IMR-90 (cell line): Measurements from ENCODE around the gene F2. TPM values are rescaled to one million over a fixed set of nuclear protein-coding genes. Genes with fewer than 3 reads are reported as not detected.

Source experiments
- ATAC-seq: fragments of 200-7000 bp; cut with Tn5 transposase; 2 replicates; pipeline ENCODE4 v1.9.1; 2020; ENCODE audit warnings: low read depth, mild to moderate bottlenecking, moderate library complexity
- BruUV-seq: library from RNA; stranded (reverse); fragments of 400-500 nt; replicated peaks from 2 replicates; lab custom pipeline; 2021; lab: Mats Ljungman, UMichigan
- CTCF ChIA-PET: fragments of 300-600 bp; formaldehyde crosslinking; extraction: SDS; loops from one replicate; lab custom pipeline; 2021; ENCODE audit warnings: antibody characterized with exemption; lab: Yijun Ruan, JAX
- POLR2A ChIA-PET: fragments of 300-600 bp; sonication (Branson Sonifier 250); formaldehyde crosslinking; loops from one replicate; lab custom pipeline; 2022; ENCODE audit warnings: antibody characterized with exemption; ENCODE audit not compliant: unreplicated experiment; lab: Charles Lee
- DNase-seq: peaks from one replicate; pipeline ENCODE4 v3.0.0; 2013
- H2AFZ ChIP-seq: replicated peaks from 2 replicates; pipeline ENCODE3; 2013; ENCODE audit warnings: low read length, mild to moderate bottlenecking; ENCODE audit not compliant: poor library complexity
- H2AK5ac ChIP-seq: 2 replicates; pipeline ENCODE4 v1.6.1; 2013; ENCODE audit warnings: low read depth, low read length, inconsistent platforms
- H2AK9ac ChIP-seq: replicated peaks from 2 replicates; pipeline ENCODE3; 2013; ENCODE audit warnings: mild to moderate bottlenecking, low read depth, low read length, moderate library complexity; ENCODE audit not compliant: poor library complexity
- H2BK120ac ChIP-seq: 2 replicates; pipeline ENCODE4 v1.6.1; 2013; ENCODE audit warnings: low read depth, low read length, inconsistent platforms
- H2BK15ac ChIP-seq: 3 replicates; pipeline ENCODE4 v1.6.1; 2013; ENCODE audit warnings: low read depth, low read length, inconsistent platforms
- H2BK20ac ChIP-seq: 2 replicates; pipeline ENCODE4 v1.6.1; 2013; ENCODE audit warnings: low read depth, mild to moderate bottlenecking, inconsistent platforms, low read length, moderate library complexity
- H2BK5ac ChIP-seq: 2 replicates; pipeline ENCODE4 v1.6.1; 2013; ENCODE audit warnings: mild to moderate bottlenecking, low read depth, low read length, inconsistent platforms; ENCODE audit not compliant: poor library complexity, severe bottlenecking
- H3K14ac ChIP-seq: replicated peaks from 2 replicates; pipeline ENCODE4 v1.6.1; 2013; ENCODE audit warnings: low read depth, low read length, inconsistent platforms
- H3K18ac ChIP-seq: 2 replicates; pipeline ENCODE4 v1.6.1; 2013; ENCODE audit warnings: low read depth, low read length, control low read depth
- H3K23ac ChIP-seq: 2 replicates; pipeline ENCODE4 v1.6.1; 2013; ENCODE audit warnings: low read depth, low read length, inconsistent platforms
- H3K27ac ChIP-seq: 2 replicates; pipeline ENCODE4 v1.5.1; 2013; ENCODE audit warnings: mild to moderate bottlenecking, control low read depth, low read length; ENCODE audit not compliant: insufficient read depth
- H3K27me3 ChIP-seq: 2 replicates; pipeline ENCODE4 v1.6.1; 2013; ENCODE audit warnings: low read length; ENCODE audit not compliant: control insufficient read depth, insufficient read depth
- H3K36me3 ChIP-seq: 2 replicates; pipeline ENCODE4 v1.6.1; 2013; ENCODE audit warnings: low read length, mixed read lengths; ENCODE audit not compliant: control insufficient read depth, insufficient read depth
- H3K4ac ChIP-seq: 2 replicates; pipeline ENCODE4 v1.6.1; 2013; ENCODE audit warnings: low read depth, low read length, inconsistent platforms
- H3K4me1 ChIP-seq: 2 replicates; pipeline ENCODE4 v1.6.1; 2013; ENCODE audit warnings: low read length, mixed read lengths; ENCODE audit not compliant: control insufficient read depth, insufficient read depth
- H3K4me2 ChIP-seq: 2 replicates; pipeline ENCODE4 v1.6.1; 2013; ENCODE audit warnings: low read depth, mild to moderate bottlenecking, control low read depth, low read length, moderate library complexity
- H3K4me3 ChIP-seq: 2 replicates; pipeline ENCODE4 v1.5.1; 2013; ENCODE audit warnings: low read depth, mild to moderate bottlenecking, control low read depth, low read length, moderate library complexity; ENCODE audit not compliant: insufficient read depth
- H3K56ac ChIP-seq: 2 replicates; pipeline ENCODE4 v1.6.1; 2013; ENCODE audit warnings: low read length, inconsistent platforms; ENCODE audit not compliant: insufficient read depth; ENCODE audit errors: extremely low read depth
- H3K79me1 ChIP-seq, 2 experiments: 2 replicates each; pipeline ENCODE4 v1.6.1; 2013; ENCODE audit warnings: low read length in 2 of 2, inconsistent platforms in 1 of 2, low read depth in 1 of 2
- H3K9ac ChIP-seq: 2 replicates; pipeline ENCODE4 v1.6.1; 2013; ENCODE audit warnings: low read depth, low read length, control low read depth
- H3K9me1 ChIP-seq: 2 replicates; pipeline ENCODE4 v1.6.1; 2013; ENCODE audit warnings: low read length, inconsistent platforms; ENCODE audit not compliant: insufficient read depth
- H3K9me3 ChIP-seq: 2 replicates; pipeline ENCODE4 v1.6.1; 2013; ENCODE audit warnings: low read length; ENCODE audit not compliant: control insufficient read depth, insufficient read depth
- H4K20me1 ChIP-seq: 2 replicates; pipeline ENCODE4 v1.6.1; 2013; ENCODE audit warnings: low read length, inconsistent platforms; ENCODE audit not compliant: insufficient read depth
- H4K5ac ChIP-seq: 2 replicates; pipeline ENCODE4 v1.6.1; 2013; ENCODE audit warnings: mild to moderate bottlenecking, low read depth, low read length, control low read depth
- H4K8ac ChIP-seq, 2 experiments: 2 replicates each; pipeline ENCODE4 v1.6.1; 2013; ENCODE audit warnings: low read depth in 2 of 2, low read length in 2 of 2, control low read depth in 1 of 2, inconsistent platforms in 1 of 2
- H4K91ac ChIP-seq: 2 replicates; pipeline ENCODE4 v1.6.1; 2013; ENCODE audit warnings: low read depth, low read length, inconsistent platforms; ENCODE audit not compliant: insufficient read depth
- MAFK ChIP-seq: IDR thresholded peaks from 2 replicates; pipeline ENCODE4 v1.6.1; 2012; ENCODE audit warnings: low read depth, low read length, improper control_type of control experiment
- RFX5 ChIP-seq: IDR thresholded peaks from 2 replicates; pipeline ENCODE4 v1.8.0; 2012; ENCODE audit warnings: low read depth, mild to moderate bottlenecking, low read length, moderate library complexity
- WGBS, 2 experiments: methylation state at CpG; one replicate each; pipeline versions ENCODE4 v1.1.5 to v1.1.7; 2013; ENCODE audit warnings: missing lambda C conversion rate in 2 of 2; ENCODE audit not compliant: insufficient read length in 1 of 2; ENCODE audit errors: extremely low coverage in 2 of 2; 5-methylcytosine and 5-hydroxymethylcytosine counted together
- dilution Hi-C: fragments of 300-500 bp; cut with HindIII; formaldehyde crosslinking; loops from one replicate; pipeline ENCODE4 v1.14.3; 2018; ENCODE audit warnings: low sequenced_read_pairs; ENCODE audit not compliant: unreplicated experiment
- in situ Hi-C: fragments of 300-500 bp; cut with MboI; formaldehyde crosslinking; loops from 3 replicates; pipeline ENCODE4 v1.14.3; 2019; ENCODE audit warnings: low sequenced_read_pairs, inconsistent platforms, mixed read lengths
- intact Hi-C: fragments of 100-400 bp; cut with micrococcal nuclease; formaldehyde crosslinking; loops from 2 replicates; pipeline ENCODE4 v1.10.0; 2022
- polyA plus RNA-seq, 3 experiments: library from polyadenylated mRNA; depleted of rRNA; stranded (reverse); fragments of >200 nt; gene quantifications; 2 replicates each; pipeline ENCODE4 v1.2.3, GENCODE V29; 2012; ENCODE audit warnings: low replicate concordance in 1 of 3
- total RNA-seq: library from RNA; depleted of rRNA; stranded (reverse); fragments of >200 nt; gene quantifications from 2 replicates; pipeline ENCODE4 v1.2.3, GENCODE V29; 2012

F2 gene
- total and polyA plus RNA-seq, 2 of the 4 experiments (the other 2 are of a cell fraction): not detected

DNA sequence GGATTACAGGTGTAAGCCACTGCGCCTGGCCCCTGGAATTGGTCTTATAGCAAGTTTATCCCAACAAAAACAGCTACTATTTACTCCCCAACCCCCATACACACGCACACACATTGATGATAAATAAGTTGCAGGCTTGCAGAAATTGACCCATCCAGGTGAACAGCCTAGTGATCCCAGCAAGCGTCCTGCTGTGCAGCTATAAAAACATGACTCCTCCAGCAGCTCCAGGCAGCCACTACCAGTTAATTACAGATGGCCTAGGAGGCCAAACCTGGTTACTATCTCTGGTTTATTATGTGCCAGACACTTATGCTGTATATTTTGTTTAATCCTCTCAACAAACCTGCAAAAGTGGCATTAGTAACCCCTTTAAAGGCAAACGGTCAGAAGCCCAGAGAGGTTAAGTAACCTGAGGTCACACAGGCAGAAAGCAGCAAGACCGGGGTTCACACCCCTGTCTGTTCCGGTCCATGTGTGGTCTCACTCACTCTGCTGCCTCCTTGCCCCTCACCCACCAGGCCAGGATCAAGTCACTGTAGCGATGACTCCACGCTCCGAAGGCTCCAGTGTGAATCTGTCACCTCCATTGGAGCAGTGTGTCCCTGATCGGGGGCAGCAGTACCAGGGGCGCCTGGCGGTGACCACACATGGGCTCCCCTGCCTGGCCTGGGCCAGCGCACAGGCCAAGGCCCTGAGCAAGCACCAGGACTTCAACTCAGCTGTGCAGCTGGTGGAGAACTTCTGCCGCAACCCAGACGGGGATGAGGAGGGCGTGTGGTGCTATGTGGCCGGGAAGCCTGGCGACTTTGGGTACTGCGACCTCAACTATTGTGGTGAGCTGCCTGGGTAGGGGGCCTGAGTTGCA, 6.6 kb downstream of the F2 start:
- no peak overlapping the region for H3K4ac ChIP-seq
- no peak overlapping the region for H3K4me2 ChIP-seq
- H2BK15ac ChIP-seq: no peak overlapping the region
- no peak overlapping the region for H3K9ac ChIP-seq
- H2AFZ ChIP-seq: no peak overlapping the region
- TF ChIP-seq RFX5 (no peak), MAFK (no peak)
- no peaks in the 10 kb centered on the region for H3K4me1 ChIP-seq
- no peaks in the 10 kb centered on the region for H3K9me3 ChIP-seq
- dilution Hi-C loops (no loop called here), intact Hi-C loops (no loop called here), in situ Hi-C loops (no loop called here)
- H4K91ac ChIP-seq: no peak overlapping the region
- H3K23ac ChIP-seq: no peak overlapping the region
- H4K20me1 ChIP-seq: no peaks in the 10 kb centered on the region
- H4K5ac ChIP-seq: no peak overlapping the region
- H2AK5ac ChIP-seq: no peak overlapping the region
- no peaks in the 10 kb centered on the region for H3K79me1 ChIP-seq
- H2AK9ac ChIP-seq: no peak overlapping the region
- no peak overlapping the region for H4K8ac ChIP-seq
- H2BK20ac ChIP-seq: no peak overlapping the region
- no peak overlapping the region for H3K27ac ChIP-seq
- no peak overlapping the region for H2BK5ac ChIP-seq
- H3K18ac ChIP-seq: no peak overlapping the region
- DNase-seq: no peak
- no peak overlapping the region for H3K14ac ChIP-seq
- H3K9me1 ChIP-seq: 0 out of 2 replicates have a peak, but pooled peaks cover 3% of the 10 kb centered on the region
- H3K4me3 ChIP-seq: no peak overlapping the region
- no peaks in the 10 kb centered on the region for H3K27me3 ChIP-seq
- H2BK120ac ChIP-seq: no peak overlapping the region
- H3K36me3 ChIP-seq: no peaks in the 10 kb centered on the region
- ChIA-PET CTCF (interaction anchor here (0.6 kb wide), 1 partner anchor 22 kb away, joined by 4 read pairs; no protein-coding TSS in a partner anchor), POLR2A (interaction anchor here (0.6 kb wide), 1 partner anchor 25 kb away, joined by 3 read pairs; the partner anchor contains the start of genes ARHGAP1 and ZNF408)
- H3K56ac ChIP-seq: no peak overlapping the region
- BruUV-seq: no TSS peak
- no peak for ATAC-seq
- whole genome bisulfite sequencing, 2 experiments: 87% methylated on average over 9 of the region's 19 CpGs; no CpG with 5 or more reads in 1 of the 2 experiments
